Small intestine (tissue), 16 donors: ENCODE data around the gene GPR84. TPM values are rescaled to one million over a fixed set of nuclear protein-coding genes. Genes with fewer than 3 reads are reported as not detected.

Source experiments
- DNase-seq, 2 donors: peaks; one replicate each; pipeline versions ENCODE4 v3.0.0 to v3.0.0-alpha.2; 2013
- FAIRE-seq: peaks from 2 replicates; lab custom pipeline; 2012; peaks lifted over from hg19 to GRCh38; lab: Jason Lieb, UNC
- H3K27ac ChIP-seq, 3 donors: one replicate each; pipeline ENCODE4 v1.5.1; 2013; ENCODE audit warnings: low read length in 2 of 3, mild to moderate bottlenecking in 2 of 3, control low read depth in 1 of 3, inconsistent platforms in 1 of 3, low read depth in 1 of 3, moderate library complexity in 1 of 3
- H3K27me3 ChIP-seq, 3 donors: one replicate each; pipeline ENCODE4 v1.6.1; 2013; ENCODE audit warnings: low read length in 3 of 3, inconsistent platforms in 1 of 3; ENCODE audit not compliant: control insufficient read depth in 3 of 3, insufficient read depth in 3 of 3
- H3K36me3 ChIP-seq, 3 donors: one replicate each; pipeline ENCODE4 v1.6.1; 2013; ENCODE audit warnings: low read length in 3 of 3, inconsistent platforms in 1 of 3, low read depth in 1 of 3, mild to moderate bottlenecking in 1 of 3, moderate library complexity in 1 of 3; ENCODE audit not compliant: control insufficient read depth in 3 of 3, insufficient read depth in 2 of 3
- H3K4me1 ChIP-seq, 3 donors: one replicate each; pipeline ENCODE4 v1.6.1; 2013; ENCODE audit warnings: low read length in 2 of 3, inconsistent platforms in 1 of 3, low read depth in 1 of 3, mild to moderate bottlenecking in 1 of 3, moderate library complexity in 1 of 3; ENCODE audit not compliant: control insufficient read depth in 3 of 3, insufficient read depth in 2 of 3
- H3K4me3 ChIP-seq, 3 donors: one replicate each; pipeline ENCODE4 v1.5.1; 2013; ENCODE audit warnings: low read length in 3 of 3, control low read depth in 1 of 3, inconsistent platforms in 1 of 3, low read depth in 1 of 3, mild to moderate bottlenecking in 1 of 3, moderate library complexity in 1 of 3
- H3K9me3 ChIP-seq, 2 donors: one replicate each; pipeline ENCODE4 v1.6.1; 2013; ENCODE audit warnings: low read depth in 1 of 2, low read length in 1 of 2; ENCODE audit not compliant: control insufficient read depth in 2 of 2, insufficient read depth in 1 of 2
- WGBS, 3 donors: extraction: QIAGEN DNeasy Blood & Tissue Kit; methylation state at CpG; one replicate each; pipeline ENCODE4 v1.1.7; 2013; 5-methylcytosine and 5-hydroxymethylcytosine counted together
- long read RNA-seq, 10 donors: transcript quantifications; one replicate each; lab custom pipeline, GENCODE V29; 2026
- polyA plus RNA-seq, 4 donors: library from polyadenylated mRNA; stranded (reverse) in 3 of 4; unstranded in 1 of 4; fragments of 200-250 nt in 3 of 4; fragments of 120-200 nt in 1 of 4; gene quantifications; one replicate each; pipeline versions ENCODE4 v1.2.1 to v1.2.3, GENCODE V29; 2013
- donor health status: healthy with polysubstance abuse.
- donor health status: control.
- donor health status: control.
- donor health status: Bipolar disorder and iron deficiency.
- donor health status: healthy.

GPR84 gene
- under 1 TPM in 2 of 4 donors, not detected in 2; 0.24 to 0.33 TPM for polyA plus RNA-seq
- long read RNA-seq, donor 1 = 0 reads
- long read RNA-seq, donor 2 = 0 reads
- long read RNA-seq, donor 3 = 0 reads
- long read RNA-seq, donor 4 = 0 reads
- long read RNA-seq, donor 5 = 0 reads
- long read RNA-seq, donor 6, partial matches to known transcripts = 0 of 1 reads
- long read RNA-seq, donor 6, other reads (novel, unspliced or antisense) = 0 of 1 reads
- long read RNA-seq, donor 7 = 0 reads
- long read RNA-seq, donor 8 = 0 reads
- long read RNA-seq, donor 9 = 0 reads
- long read RNA-seq, donor 10 = 0 reads

DNA sequence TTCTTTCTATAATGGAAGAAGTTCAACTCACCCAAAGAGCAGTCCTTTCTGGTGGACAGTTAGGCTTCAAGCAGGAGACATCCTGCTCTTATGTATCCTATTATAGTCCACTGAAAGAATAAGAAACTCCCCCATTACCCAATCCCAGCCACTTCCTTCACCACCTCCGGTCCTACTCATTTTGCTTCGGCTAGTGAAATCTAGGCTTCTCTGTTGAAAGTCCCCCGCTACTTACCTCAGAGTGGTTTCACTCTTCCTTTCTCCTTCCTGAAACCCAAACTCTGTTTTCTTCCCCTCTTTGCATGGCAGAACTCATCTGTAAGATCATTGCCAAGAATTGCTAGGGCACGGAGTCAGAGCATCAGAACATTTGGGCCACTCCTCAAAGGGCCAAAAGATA, at the start of gene GPR84:
Gene GPR84 (minus strand): TSS at position 74 of the 400 bp plus-strand sequence. CDS start 635 bp downstream, outside the sequence.
- Histone ChIP-seq H3K4me1 (peaks cover 0 to 17% (median 0%) of the 10 kb centered on the region in 3 donors), H3K9me3 (no peaks in the 10 kb centered on the region), H3K27ac (no peak within 1 kb of the TSS), H3K36me3 (no peaks in the 10 kb centered on the region), H3K27me3 (peaks cover 0 to 11% (median 0%) of the 10 kb centered on the region in 3 donors), H3K4me3 (no peak within 1 kb of the TSS)
- FAIRE-seq (no peak), DNase-seq (no peak)
- 58 to 81% (median 58%) methylated on average over 4 of the region's 4 CpGs for WGBS, 3 donors

DNA sequence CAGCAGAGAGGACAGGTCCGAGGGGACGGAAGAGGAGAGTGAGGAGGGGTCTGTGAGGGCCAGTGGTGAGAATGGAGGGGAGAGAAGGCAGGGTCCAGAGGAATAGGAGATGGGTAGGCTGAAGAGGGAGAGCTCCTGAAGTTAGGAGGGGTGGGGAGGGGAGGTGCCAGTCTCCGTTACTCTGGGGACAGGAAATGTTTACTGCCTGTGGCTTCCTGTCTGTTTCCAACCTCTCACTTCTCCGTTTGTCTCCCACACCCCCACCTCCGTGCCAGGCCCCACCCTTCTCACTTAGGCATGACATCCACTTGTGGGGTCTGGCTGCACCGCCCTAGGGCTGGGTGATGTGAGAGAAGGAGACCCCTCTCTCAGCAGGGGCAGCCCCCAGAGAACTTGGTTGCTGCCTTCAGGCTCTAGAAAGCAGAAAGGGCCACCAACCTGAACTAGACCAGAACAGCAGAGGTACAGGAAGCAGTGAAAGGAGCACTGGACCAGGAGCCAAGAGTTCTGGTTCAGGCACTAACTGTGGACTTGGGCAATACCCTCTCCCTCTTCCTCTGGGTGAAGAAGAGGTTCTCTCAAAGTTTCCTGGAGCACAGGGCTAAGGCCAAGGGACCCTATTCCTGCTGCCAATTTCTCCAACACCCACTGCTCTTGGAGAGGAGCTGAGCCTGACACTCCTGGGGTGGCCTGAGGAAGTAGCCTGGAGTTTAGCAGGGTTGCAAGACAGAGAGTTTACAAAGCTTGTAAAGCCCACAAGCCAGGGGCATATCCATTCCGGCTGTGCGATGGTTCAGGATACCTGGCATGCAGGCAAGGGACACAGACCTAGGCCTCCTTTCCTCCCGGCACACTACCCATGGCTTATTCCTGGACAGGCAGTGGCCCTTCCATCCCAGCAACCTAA, 49.3 kb upstream of the GPR84 start:
- peaks cover 0 to 5% (median 4%) of the 10 kb centered on the region in 3 donors for H3K4me1 ChIP-seq
- WGBS, 3 donors = 50 to 60% (median 56%) methylated on average over 9 of the region's 9 CpGs
- FAIRE-seq = no peak
- peak overlapping the region in 2 of 3 donors; percentile 17 to 69 for H3K27ac ChIP-seq
- DNase-seq = peak in 1 of 2 donors; percentile 50
- H3K9me3 ChIP-seq = no peaks in the 10 kb centered on the region
- peaks cover 0 to 27% (median 0%) of the 10 kb centered on the region in 3 donors for H3K27me3 ChIP-seq
- H3K4me3 ChIP-seq = no peak overlapping the region
- peaks cover 0 to 9% (median 2%) of the 10 kb centered on the region in 3 donors for H3K36me3 ChIP-seq

DNA sequence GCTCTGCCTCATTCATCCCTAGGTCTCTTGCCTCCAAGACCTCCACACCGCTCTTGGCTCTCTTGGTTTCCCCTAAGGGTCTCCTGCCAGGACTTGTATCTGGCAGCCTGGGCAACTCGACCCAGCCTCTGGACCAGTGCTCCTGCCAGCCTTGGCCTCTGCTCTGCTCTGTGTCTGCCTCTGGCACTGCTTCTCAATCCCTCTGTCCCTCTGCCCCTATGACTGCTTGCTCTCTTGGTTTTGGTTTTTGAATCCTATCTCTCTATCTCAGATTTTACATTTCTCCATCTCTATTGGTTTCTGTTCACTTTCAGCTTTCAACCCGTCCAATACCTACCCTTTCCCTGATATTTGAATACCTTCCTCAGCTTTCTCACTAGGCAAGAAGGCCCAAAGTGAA, 48.5 kb upstream of the GPR84 start:
- 65 to 79% (median 70%) methylated on average over 3 of the region's 3 CpGs for WGBS, 3 donors
- peak overlapping the region in 2 of 3 donors; percentile 16 to 35 for H3K27ac ChIP-seq

DNA sequence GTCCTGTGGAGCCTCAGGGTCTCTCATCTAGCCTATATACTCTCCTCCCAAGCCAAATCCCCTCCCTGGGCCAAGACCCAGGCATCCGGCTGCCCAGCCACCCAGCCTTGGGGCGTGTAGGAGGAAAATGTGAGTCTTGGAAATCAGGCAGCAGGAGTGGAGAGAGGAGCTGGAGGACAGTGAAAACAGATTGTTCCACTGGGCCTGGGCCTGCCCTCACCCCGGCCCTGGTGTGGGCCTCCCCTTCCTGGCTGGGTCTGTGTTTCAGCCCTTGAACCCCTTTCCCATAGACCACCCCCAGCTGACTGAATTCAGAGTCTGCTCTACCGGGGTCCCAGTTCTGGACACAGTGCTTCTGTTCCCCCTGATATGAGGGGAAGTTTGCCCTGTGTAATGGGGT, 48.1 kb upstream of the GPR84 start:
- FAIRE-seq (no peak), DNase-seq (no peak)
- Histone ChIP-seq H3K4me1 (peaks cover 0 to 5% (median 0%) of the 10 kb centered on the region in 3 donors), H3K27ac (peak overlapping the region in 2 of 3 donors; percentile 16 to 35), H3K36me3 (peaks cover 0 to 18% (median 5%) of the 10 kb centered on the region in 3 donors), H3K9me3 (no peaks in the 10 kb centered on the region), H3K27me3 (peaks cover 0 to 15% (median 0%) of the 10 kb centered on the region in 3 donors), H3K4me3 (no peak overlapping the region)
- WGBS, 3 donors = 70 to 73% (median 70%) methylated on average over 3 to 4 of the region's 4 CpGs

More for the DNA sequence above, 48.5 kb upstream of the GPR84 start:
- Histone ChIP-seq H3K36me3 (peaks cover 0 to 13% (median 3%) of the 10 kb centered on the region in 3 donors), H3K9me3 (no peaks in the 10 kb centered on the region), H3K27me3 (peaks cover 0 to 19% (median 0%) of the 10 kb centered on the region in 3 donors), H3K4me1 (peaks cover 0 to 5% (median 0%) of the 10 kb centered on the region in 3 donors), H3K4me3 (no peak overlapping the region)
- FAIRE-seq = no peak
- DNase-seq = no peak

DNA sequence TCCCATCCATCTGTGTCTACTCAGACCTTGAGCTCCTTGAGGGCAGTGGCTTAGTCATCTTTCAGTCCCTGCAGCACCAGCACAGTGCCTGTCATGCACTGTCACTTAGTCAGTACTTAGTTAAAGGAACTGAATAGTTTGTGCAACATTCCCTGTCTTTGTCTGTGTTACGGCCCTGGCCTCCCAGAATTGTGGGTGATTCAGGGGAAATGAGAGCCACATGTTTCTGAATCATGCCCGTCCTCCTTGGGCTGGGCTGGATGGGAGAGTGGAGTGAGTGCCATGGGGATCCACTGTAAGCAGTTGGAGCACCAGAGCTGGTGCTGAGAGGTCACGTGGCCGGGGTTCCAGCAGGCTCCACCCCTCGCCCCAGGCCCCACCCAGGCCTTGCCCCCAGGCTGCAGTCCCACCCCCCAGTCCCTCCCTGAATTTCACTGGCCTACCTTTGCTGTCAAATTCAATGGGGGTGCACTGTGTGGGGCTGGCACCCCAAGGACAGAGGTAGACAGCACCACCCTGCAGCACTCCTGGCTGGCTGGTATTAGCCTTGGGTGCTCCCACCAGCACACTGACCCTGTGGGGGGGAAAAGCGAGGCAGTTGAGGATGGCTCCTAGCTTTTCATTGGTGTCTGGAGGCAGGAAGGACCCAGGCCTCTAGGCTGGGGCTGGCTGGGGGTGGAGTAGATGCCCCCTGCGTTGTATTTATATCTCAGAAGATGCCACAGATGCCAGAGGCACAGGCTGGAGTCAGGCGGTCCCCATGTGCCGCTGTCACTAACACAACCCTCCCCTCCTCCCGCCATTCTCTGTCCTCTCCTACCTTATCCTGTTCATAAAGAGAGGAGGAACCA, 47.3 kb upstream of the GPR84 start:
- 48 to 61% (median 48%) methylated on average over 9 to 10 of the region's 10 CpGs for WGBS, 3 donors
- Histone ChIP-seq H3K36me3 (peaks cover 0 to 18% (median 9%) of the 10 kb centered on the region in 3 donors), H3K27ac (peak overlapping the region in 1 of 3 donors; percentile 45), H3K9me3 (no peaks in the 10 kb centered on the region), H3K4me3 (no peak overlapping the region), H3K4me1 (peaks cover 0 to 5% (median 0%) of the 10 kb centered on the region in 3 donors), H3K27me3 (peaks cover 0 to 9% (median 0%) of the 10 kb centered on the region in 3 donors)
- FAIRE-seq = no peak
- no peak for DNase-seq

DNA sequence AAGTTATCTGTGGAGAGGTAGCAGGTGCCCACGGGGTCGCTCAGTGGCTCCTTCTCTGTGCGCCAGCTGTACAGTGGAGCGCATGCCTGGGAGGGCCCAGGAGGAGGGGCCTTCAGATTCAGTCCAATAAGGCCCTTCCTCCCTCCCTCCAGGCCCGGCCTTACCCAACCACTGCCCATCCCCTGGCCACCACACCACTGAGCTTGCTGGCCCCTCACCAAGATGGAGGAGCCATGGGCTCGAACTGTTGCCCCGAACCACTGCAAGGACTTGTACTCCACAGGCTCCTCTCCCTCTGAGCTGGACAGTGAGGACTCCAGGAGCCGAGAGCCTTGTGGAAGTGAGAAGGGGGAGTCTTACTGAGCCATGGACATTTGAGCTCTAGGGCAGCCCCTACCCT, 45.0 kb upstream of the GPR84 start:
- Histone ChIP-seq H3K4me1 (peaks cover 0 to 5% (median 0%) of the 10 kb centered on the region in 3 donors), H3K36me3 (peaks cover 0 to 27% (median 15%) of the 10 kb centered on the region in 3 donors), H3K27me3 (peaks cover 0 to 8% (median 0%) of the 10 kb centered on the region in 3 donors), H3K9me3 (no peaks in the 10 kb centered on the region), H3K27ac (no peak overlapping the region), H3K4me3 (no peak overlapping the region)
- no peak for FAIRE-seq
- 88 to 90% (median 90%) methylated on average over 8 of the region's 8 CpGs for WGBS, 3 donors
- no peak for DNase-seq

DNA sequence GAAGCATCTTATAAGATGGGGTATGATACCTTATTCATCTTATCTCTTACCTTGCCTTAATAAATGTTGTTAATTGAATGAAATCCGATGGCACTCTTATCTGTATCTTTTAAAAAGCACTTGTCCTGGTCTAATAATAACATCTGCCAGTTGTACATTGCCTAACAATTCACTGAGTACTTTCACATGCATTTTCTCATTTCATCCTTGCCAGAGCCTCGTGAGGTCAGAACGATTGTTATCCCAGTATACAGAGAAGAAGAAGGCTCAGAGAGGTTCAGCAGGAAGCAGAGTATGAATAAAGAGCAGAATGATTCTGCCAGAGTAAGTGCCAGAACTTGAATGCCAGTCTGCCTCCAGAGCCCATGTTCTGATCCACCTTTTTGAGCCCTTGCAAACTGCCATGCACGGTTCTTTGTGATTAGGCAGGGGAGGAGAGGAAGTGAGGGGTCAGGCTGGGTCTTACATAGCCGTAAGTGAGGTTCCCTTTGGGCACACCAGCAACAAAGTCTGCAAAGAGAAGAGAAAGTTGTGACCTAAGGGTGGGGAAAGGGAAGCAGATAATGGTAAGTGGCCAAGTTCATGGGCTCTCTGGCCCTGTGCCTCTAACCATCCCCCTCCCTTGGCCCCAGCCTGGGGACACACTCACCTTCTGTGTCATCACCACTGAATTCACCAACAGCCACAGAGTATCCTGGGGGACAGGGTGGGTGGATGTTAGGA, 43.1 kb upstream of the GPR84 start:
- H3K9me3 ChIP-seq = no peaks in the 10 kb centered on the region
- no peak overlapping the region for H3K4me3 ChIP-seq
- WGBS, 3 donors = 55 to 60% (median 59%) methylated on average over 5 of the region's 5 CpGs
- peaks cover 0 to 40% (median 19%) of the 10 kb centered on the region in 3 donors for H3K36me3 ChIP-seq
- no peak for FAIRE-seq
- peaks cover 0 to 8% (median 0%) of the 10 kb centered on the region in 3 donors for H3K27me3 ChIP-seq
- no peak for DNase-seq
- H3K27ac ChIP-seq = no peak overlapping the region
- H3K4me1 ChIP-seq = peaks cover 0 to 5% (median 0%) of the 10 kb centered on the region in 3 donors
